GM19467 (cell line): Measurements from ENCODE around the gene SEMA4G.
A peak's percentile ranks its signal among the peaks of the same experiment; 100 is the strongest.

Experiments
- ATAC-seq: cut with Tn5 transposase; IDR thresholded peaks from one replicate; pipeline ENCODE4 v1.9.1; 2021; ENCODE audit warnings: mild to moderate bottlenecking, moderate library complexity; ENCODE audit not compliant: unreplicated experiment

The SEMA4G gene

DNA sequence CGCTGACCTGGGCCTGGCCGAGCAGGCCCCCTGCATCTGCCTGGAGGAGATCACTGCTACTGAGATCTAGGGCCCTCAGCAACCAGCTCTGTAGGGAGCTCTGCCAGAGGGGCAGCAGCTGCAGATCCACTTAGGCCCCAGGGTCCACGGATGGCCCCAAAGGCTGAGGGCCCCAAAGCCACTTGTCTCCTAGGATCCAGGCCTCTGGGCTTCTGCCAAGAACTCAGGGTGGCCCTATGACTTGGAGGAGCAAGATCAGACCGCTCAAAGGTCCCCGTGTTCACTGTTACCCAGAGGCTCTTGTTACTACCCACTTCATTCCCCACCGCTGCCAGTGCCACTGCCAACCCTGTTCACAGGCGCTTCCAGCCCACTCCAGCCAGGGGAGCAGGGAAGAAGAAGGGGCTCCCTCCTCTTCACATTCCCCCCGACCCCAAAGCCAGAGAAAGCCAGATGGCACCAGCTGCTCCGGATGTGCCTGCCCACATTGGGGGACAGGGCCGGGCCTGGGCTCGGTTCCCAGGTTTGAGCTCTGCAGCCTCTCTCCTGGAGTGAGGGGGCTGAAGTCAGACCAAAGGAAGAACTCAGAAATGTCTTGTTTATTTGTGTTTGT is 37.9 kb downstream of the SEMA4G start:
- ATAC-seq, result no peak

DNA sequence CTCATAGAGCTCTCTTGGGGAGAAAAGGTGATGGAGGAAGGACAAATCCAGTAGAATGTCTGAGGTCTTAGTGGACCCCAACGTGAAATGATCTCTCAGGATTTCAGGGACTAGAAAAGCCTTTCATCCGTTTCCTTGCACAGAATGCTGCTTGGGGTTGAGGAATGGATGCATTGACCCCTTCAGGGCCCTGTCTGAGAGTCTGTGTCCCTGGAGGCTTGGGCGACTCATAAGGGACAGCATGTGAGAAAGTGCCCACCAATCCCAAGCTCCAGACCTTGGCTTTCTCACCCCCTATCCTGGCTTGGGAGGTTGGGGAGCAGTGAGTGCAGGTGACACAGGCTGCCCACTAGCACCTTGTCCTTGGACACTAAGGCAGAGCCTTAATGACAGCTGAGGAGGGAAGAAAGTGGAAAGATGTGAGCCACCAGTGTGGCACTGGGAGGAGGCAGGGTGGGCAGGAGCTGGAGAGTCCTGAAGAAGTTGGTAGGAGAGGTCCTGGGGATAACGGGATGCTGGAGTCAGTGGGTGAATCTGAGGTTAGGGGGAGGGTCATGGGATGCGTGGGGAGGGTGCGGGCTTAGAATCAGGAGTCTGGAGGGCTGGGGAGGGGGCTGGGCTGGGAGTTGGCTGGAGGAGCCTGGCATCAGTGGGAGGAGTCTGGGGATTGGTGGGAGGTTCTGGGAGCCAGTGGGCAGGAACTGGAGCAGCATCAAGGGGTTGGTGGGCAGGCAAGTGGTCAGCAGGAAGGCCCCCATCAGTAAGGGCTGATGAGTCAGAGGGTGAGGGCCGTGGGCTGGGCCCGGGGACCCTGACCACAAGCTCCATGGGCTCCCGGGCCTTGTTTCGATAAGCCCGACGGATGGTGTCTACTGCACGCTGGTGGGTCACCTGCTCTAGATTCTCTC is 38.9 kb downstream of the SEMA4G start:
- no peak for ATAC-seq

DNA sequence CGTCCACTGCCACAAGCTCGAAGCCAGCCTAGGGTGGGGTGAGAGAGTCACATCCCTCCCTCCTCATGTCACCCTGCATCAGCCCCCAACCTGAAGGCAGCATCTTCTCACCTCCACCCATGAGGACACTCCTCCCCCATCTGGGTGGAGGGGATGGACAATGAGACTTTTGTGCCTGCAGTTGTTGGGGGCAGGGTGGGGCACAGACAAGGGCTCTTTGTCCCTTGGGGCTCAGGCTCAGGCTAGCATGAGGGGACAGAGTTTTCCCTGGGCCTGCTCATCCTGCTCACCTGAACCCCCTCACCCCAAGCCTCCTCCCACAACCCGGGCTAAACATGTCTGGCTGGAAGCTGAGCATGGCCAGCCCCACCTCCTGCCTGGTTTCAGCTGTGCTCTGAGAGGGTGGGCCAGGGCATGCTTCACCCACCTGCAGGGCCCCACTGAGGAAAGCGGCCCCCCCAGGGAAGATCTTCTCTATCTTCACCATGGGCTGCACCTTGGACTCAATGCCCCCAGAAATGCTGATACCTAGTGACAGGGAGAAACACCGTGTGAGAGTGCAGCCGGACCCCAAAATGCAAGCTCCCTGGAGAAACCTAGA is 39.6 kb downstream of the SEMA4G start:
- no peak for ATAC-seq

DNA sequence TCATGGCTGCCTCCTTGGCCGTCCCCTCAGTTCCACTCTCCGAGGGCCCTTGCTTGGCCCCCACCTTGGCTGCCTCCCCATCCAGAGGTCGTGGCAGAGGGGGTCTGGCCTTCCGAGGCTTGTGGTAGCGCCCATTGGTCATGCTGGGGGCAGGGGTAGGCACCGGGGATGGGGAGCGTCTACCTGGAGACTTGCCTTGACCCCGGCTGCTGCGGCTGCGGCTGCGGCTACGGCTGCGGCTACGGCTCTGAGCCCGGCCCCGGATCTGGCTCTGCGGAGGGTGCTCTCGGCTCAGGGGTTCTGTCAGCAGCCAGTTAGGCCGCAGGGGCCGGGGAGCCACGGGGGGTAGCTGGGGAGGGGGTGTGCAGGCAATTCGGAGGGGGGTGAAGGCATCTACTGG is 41.0 kb downstream of the SEMA4G start:
- no peak for ATAC-seq

DNA sequence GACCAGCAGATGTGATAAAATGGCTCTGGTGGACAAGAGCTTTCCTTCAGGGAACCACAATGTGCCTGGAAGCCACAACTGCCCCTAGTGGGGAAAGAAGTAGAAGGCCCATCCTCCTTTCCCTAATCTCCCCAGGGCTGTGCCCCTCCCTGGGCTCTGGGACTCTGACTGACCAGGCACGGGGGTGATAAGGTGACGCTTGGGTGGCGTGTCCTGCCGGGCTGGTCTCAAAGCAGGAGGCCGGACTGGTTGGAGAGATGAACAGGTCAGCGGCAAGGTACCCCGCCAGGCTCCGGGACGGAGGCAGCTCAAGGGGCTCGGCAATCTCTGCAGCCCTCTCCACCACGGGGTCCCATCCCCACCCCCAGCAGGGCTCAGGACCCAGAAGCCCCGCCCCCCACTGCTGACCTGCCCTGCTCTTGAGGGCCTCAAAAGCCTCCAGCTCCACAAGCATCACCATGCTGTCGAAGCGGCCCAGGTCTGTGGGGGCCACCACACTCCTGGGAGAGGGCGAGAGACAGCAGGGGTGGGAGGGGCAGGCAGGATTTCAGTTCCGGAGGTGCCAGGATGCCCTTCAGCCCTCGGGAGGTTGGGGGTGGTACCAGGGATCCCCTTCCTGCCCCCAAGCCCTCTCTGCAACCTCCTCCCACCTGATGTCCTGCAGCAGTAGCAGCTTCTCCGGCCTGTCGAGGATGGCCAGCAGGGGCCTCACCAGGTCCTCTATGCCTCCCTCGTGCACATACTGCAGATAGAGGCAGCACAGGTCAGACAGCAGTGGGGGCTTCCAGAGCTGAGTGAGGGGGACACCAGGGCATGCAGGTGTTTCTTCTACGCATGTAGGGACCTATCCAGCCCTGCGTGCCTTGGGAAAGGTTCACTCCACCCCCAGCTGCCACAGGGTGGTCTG is 42.5 kb downstream of the SEMA4G start:
- no peak for ATAC-seq

DNA sequence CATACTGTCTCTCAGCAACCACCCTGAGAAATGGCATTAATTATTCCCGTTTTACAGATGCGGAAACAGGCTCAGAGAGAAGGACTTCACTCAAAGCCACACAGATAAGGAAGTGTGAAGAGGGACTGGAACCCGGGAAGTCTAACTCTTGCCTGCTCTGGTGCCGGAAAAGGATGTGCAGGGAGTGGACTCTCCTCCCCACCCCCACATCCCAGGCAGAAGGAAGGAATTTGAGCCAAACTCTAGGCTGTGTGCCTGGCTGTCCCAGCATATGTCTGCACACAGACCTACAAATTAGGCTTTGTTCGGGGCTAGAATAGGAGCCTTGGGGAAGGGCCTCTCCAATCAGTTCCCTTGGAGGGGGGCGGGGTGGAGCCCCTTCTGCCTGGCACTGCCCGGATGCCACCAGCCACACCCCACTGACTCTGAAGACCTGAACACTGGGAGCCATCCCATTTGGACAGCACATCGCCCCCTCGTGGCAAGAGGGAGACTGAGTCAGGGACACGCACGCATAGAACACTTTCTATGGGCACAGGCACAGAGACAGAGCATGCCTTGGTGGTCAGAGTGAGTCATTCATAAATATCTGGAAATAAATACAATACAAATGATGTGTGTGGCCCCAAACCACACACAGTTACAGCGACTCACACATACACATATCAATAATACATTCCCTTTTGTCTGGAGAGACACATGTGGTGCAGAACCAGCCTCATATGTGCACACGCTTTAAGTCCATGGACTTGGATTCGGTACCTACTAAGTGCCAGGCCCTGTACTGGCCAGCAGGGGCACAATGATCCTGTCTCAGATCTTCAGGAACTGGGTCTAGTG is 43.4 kb downstream of the SEMA4G start:
- peak; percentile 77 for ATAC-seq

DNA sequence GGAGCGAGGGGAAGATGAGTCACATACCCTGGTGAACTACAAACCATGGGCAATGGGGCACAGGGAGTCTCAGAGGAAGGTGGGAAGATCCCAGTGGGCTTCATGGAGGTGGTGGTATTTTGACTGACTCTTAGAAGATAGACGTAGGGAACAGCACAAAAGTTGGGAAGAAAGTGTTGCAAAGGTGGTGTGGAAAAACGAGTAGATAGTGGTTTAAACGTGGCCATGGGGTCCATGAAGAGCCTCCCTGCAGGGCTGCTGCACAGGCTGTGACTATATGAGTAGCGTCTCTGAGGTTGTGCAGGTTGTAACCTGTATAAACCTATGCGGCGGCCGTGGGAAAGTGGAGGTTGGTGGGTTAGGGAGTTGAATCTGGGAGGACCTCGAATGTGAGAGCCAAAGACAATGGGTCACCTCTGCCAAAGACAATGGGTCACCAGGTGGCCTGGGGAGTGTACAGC is 44.1 kb downstream of the SEMA4G start:
- ATAC-seq, result no peak

DNA sequence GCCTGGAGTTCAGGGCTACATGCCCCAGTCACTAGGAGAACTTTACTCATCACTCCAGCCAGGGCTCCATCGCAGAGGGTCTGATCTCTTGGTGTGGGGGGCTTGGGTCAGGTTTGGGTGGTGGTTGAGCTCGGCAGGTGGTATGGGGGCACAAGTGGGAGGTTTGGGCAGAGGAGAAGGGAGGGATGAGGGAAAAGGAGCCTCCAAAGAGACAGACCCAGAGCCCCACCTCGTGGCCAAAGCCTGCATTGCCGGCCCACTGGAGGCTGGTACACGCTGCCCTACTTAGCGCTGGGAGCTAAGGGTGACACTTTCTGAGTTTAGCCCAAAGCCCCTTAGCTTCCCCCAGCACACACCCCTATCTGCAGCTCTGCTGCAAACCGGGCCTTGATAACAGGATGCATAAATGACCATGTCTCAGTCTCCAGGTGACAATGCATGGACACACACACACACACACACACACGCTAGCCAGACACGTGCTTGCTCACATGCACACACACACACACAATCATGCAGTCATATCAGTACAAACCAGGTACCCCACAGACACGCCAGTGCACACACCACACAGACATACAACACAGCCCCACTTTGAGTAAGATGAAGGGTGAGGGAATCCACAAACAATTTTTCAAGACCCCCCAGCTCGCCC is 45.1 kb downstream of the SEMA4G start:
- no peak for ATAC-seq

DNA sequence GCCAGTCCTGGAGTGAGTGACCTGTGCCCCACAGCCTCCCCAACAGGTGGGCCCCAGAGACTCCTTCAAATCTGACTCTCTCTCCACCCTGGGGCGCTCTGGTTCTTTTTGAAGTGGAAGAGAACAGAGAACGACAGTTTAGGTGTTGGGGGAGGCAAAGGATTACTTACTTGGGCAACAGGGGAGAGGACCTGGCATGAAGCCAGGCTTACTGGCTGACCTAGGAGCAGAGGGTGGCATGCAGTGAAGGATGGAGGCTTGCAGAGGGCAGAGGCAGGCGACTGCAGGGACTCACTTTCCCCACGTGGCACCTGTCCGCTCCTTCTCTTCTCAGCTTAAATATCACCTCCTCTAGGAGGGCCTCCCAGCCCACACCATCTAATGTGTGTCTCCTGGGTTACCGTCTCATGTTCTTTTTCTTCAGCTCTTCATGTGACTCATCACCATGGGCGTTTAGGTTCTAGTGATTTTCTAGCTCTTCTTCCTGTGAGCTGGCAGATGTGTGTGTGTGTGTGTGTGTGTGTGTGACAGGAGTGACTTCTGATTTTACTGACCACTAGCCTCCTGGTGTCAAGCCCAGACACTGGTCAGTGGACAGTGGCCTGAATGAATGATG is 45.8 kb downstream of the SEMA4G start:
- ATAC-seq, result no peak

DNA sequence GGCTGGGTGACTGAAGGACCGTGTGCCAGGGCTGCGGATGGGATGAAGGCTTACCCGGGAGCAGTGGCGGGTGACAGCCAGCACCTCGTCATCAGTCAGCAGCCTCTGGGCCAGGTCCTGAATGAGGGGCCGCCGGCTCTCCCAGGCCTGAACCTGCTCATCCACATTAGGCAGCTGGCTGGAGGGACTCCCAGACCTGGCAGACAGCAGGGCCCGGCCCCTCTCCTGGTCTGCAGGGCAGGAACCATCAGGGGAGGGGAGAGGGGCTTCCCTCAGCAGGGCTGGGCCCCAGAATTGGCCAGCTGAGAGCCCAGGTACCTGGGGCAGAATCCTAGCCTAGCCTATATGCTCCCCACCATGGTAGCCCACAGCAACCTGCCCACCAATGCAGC is 46.3 kb downstream of the SEMA4G start:
- ATAC-seq, result no peak

DNA sequence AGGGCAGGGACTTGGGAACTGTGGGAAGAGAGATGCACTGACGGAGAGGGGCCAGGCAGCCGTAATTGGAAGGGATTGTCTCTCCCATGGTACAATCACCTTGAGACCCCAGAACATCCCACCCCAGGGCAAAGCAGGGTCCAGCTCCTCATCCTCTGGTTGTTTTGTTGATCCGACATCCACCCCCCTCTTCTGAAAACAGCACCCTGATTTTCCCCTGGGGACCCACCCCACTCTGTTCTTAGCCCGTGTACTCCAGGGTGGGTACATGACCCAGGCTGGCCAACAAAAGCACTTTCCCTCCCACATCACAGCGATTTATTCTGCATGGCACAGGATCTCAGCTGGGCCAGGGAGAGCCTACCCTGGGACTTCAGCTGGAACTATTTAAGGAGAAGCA is 47.5 kb downstream of the SEMA4G start:
- no peak for ATAC-seq

DNA sequence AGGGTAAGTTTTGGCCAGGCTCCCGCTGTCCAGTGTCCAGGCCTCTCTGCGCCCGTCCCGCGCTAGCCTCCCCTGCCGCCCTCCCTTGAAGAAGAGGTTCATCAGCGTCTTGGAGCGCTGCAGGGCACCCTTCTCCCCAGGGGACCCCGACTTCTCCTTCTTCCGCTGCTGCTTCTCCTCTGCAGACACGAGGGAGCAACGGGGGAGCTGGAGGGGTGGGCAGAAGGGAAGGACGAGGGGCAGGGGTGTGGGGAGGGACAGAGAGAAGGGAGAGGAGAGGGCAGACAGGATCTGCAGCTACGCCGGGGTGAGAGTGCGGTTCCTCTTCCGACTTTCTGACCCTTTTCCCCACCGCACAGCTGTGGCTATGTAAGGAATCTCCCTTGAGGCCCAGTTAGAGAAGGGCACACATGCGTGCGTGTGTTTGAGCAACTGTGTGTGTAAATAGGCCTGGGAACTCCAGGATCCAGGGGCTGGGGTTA is 48.9 kb downstream of the SEMA4G start:
- no peak for ATAC-seq

DNA sequence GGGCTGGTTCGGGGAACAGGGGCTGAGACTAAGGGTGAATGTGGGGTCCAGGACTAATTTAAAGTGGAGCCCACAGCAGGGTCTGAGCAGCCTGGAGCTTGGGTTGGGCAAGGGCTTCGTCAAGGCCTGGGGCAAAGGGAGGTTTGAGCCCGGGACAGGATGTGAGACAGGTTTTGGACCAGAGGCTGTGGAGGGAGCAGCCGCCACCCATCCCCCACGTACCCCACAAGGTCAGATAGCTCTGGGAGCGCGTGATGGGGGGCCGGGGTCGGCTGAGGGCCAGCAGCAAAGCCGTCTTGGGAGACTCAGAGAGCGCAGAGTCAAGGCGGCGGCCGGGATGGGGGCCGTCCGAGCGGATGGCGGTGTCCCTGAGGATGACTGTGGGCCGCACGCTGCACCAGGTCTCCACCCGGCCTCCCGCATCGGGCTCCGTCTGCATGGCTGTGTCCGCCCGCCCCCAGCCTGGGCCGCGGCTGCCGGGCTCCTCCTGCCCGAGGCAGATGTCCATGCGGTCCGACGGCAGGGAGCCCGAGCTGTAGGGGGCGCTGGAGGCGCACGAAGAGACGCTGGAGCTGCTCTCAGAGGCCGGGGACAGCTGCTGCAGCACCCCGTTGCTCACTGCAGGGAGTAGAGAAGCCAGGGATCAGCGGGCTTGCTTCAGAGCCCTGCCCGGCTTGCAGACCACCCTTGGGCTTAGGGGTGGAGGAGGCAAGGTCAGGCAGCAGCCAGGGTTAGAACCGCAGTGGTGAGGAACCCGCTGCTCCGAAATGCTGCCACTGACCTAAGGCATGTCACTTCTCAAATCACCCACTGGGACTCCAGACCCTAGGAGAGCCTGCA is 49.5 kb downstream of the SEMA4G start:
- no peak for ATAC-seq
